Measurements from ENCODE around the gene THAP3.

Gene THAP3

DNA sequence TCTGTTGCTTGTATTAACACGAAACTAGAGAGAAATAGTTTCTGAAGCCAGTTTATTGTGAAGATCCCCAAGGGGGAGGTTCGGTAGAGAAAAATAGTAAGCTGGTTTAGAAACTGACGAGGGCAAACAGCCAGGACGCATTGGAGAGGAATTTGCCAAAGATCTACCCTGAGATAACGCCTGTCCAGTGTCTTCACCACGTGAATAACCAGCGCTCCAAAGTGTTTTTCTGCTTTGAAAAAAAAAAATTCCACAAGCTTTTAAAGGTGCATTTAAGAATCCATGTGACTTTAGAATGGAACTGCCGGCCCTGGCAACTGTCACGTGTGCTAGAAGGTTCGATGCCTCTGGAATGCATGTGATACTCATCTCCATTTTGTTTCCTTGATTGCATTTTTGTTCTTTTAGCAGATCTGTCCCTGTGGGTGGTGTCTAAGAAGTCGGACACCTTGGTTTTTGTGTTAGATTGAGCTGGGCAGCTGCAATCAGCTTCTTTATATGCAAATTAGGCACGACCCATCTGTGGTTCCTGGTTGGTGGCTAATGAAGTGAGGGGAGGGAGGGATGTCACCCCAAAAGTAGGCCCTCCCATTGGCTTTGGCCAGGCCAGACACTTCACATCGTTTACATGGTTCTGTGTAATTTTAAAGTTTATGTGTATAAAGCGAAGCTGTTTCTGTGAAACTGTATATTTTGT lies 1.3 kb upstream of the THAP3 start:
- DNase-seq (ENCODE audit: insufficient read length, low spot score) (no peak), FAIRE-seq (no peak)
- TF ChIP-seq CTCF (IDR thresholded peaks at IDR 0.05; ENCODE audit: insufficient read depth, missing control alignments): no peak

DNA sequence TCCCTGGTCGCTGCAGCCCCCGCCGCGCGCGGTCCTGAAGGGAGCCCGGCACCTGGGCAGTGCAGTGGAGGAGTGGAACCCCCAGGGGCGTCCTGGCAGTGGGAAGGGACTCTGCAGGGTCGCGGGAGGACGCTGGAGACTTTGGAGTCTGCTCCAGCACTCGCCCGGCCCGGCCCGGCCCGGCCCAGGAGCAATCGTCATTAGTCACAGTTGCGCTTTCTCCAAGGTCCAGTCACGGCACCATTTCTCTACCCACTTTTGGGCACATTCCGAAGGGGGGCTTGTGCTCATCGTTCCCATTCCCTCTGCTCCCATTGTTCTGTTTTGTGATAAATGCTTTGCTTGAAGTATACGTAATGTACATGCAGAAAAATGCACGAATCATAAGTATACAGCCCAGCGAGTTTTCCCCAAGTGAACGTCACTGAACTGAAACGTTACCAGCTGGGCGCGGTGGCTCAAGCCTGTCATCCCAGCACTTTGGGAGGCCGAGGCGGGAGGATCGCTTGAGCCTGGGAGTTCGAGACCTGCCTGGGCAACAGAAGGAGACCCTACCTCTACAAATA lies 999 bp downstream of the THAP3 start:
- TF ChIP-seq CTCF (IDR thresholded peaks at IDR 0.05; ENCODE audit: insufficient read depth, missing control alignments): no peak
- DNase-seq (ENCODE audit: insufficient read length, low spot score) (no peak), FAIRE-seq (no peak)

- FAIRE-seq (no peak), DNase-seq (ENCODE audit: insufficient read length, low spot score) (no peak)
- no peak for TF ChIP-seq CTCF (IDR thresholded peaks at IDR 0.05; ENCODE audit: insufficient read depth, missing control alignments)
Observed at GRCh38 chr1:6627031-6627430, 2.4 kb downstream of the THAP3 start.

DNA sequence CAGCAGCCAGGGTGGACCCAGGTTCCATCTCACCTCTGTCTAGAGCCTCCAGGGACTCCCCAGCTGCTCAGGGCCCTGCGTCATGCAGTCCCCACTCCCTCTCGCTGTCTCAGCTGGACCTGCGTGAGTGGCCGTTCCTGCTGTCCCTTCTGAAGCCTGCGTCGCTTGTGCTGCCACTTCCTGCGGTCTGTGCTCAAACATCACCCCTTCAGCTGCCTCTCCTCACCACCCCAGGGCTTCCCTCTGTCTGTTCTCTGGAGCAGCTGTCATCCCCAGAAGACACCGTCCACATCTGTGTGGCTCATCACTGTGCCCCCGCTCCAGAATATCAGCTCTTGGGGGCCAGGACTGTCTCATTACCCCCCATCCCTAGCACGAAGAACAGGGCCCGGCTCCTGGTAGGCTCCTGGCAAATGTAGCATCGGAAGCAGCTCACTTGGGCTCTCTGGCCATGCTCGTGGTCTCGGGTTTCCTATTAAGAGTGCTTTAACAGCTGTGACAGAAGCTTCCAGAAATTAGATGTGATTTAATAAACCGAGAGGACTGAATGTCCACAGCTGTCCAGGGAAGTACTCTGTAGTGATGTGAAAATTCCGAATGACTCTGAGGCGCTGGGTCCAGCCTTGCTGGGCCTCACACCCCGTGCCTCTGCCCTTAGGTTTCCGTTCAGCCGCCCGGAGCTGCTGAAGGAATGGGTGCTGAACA lies 3.3 kb downstream of the THAP3 start:
- no peak for TF ChIP-seq CTCF (IDR thresholded peaks at IDR 0.05; ENCODE audit: insufficient read depth, missing control alignments)
- FAIRE-seq (no peak), DNase-seq (ENCODE audit: insufficient read length, low spot score) (no peak)

DNA sequence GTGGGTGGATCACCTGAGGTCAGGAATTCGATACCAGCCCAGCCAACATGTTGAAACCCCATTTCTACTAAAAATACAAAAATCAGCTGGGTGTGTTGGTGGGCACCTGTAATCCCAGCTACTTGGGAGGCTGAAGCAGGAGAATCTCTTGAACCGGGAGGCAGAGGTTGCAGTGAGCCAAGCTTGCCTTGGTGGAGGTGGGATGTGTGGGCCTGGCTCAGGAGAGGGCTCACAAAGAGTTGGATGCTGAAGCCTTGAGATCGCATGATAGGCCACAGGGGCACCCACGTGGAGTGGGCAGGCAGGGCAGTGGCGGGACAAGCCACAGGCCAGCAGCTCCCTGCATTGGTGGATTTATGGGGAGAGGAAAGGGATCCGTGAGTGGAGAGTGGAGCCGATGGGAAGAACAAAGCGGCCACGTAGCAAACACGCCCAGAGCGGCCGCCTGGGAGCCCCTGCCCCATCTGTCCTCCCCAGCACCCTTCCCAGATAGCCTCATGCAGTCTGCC lies 4.4 kb downstream of the THAP3 start:
- no peak for DNase-seq (ENCODE audit: insufficient read length, low spot score)
- FAIRE-seq: no peak
- TF ChIP-seq CTCF (IDR thresholded peaks at IDR 0.05; ENCODE audit: insufficient read depth, missing control alignments): no peak

DNA sequence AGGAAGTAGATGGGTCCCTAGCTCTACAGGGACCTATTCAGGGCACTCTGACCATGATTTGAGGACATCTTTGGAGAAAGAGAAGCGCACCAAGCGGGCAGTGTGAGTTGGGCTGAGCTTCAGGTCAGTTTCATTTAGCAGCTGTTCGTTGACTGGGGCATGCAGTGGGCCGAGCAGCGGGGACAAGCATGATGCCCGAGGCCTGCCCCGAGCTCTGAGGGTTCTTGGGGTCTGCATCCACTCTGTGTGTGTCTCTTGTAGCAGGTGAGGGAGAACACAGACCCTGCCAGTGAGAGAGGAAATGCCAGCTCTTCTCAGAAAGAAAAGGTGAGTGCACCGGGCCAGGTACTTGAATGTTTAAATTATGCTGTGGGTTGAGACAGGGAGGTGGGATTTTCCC lies 5.4 kb downstream of the THAP3 start:
- DNase-seq (ENCODE audit: insufficient read length, low spot score) (no peak), FAIRE-seq (no peak)
- no peak for TF ChIP-seq CTCF (IDR thresholded peaks at IDR 0.05; ENCODE audit: insufficient read depth, missing control alignments)

DNA sequence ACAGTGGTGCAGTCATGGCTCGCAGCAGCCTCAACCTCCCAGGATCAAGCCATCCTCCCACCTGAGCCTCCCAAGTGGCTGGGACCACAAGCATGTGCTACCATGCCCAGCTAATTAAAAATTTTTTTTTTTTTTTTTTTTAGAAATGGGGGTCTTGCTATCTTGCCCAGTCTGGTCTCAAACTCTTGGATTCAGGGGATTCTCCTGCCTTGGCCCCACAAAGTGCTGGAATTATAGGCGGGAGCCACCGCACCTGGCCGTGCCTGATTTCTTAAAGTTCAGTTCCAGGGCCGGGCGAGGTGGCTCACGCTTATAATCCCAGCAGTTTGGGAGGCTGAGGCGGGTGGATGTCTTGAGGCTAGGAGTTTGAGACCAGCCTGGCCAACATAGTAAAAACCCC lies 6.4 kb downstream of the THAP3 start:
- no peak for TF ChIP-seq CTCF (IDR thresholded peaks at IDR 0.05; ENCODE audit: insufficient read depth, missing control alignments)
- FAIRE-seq (no peak), DNase-seq (ENCODE audit: insufficient read length, low spot score) (no peak)
